Mesendoderm (in vitro differentiated cells): Measurements from ENCODE around the gene AGAP6. TPM values are rescaled to one million over a fixed set of nuclear protein-coding genes. Genes with fewer than 3 reads are reported as not detected.
"Not testable (repeated sequence)": the region's sequence is repeated elsewhere in the genome, so short reads cannot be mapped to it uniquely, and the experiment has no call there.

Source experiments
- DNase-seq: peaks from one replicate; pipeline ENCODE4 v3.0.0; 2013
- H2AK5ac ChIP-seq: 2 replicates; pipeline ENCODE4 v1.6.1; 2013; ENCODE audit warnings: low read length, inconsistent platforms
- H2BK120ac ChIP-seq: 2 replicates; pipeline ENCODE4 v1.6.1; 2013; ENCODE audit warnings: low read depth, mild to moderate bottlenecking, low read length, moderate library complexity, mixed read lengths
- H2BK15ac ChIP-seq: replicated peaks from 2 replicates; pipeline ENCODE4 v1.6.1; 2013; ENCODE audit warnings: low read depth, mild to moderate bottlenecking, moderate library complexity
- H2BK5ac ChIP-seq: 2 replicates; pipeline ENCODE4 v1.6.1; 2013; ENCODE audit warnings: low read length, inconsistent platforms
- H3K18ac ChIP-seq: 2 replicates; pipeline ENCODE4 v1.6.1; 2013; ENCODE audit warnings: mild to moderate bottlenecking, low read length, mixed read lengths
- H3K23ac ChIP-seq: one replicate; pipeline ENCODE4 v1.6.1; 2013; ENCODE audit warnings: low read length
- H3K27ac ChIP-seq: 2 replicates; pipeline ENCODE4 v1.5.1; 2013; ENCODE audit warnings: low read depth, mild to moderate bottlenecking, inconsistent platforms, low read length, moderate library complexity
- H3K27me3 ChIP-seq: 2 replicates; pipeline ENCODE4 v1.6.1; 2013; ENCODE audit warnings: low read length, control low read depth, mild to moderate bottlenecking, inconsistent platforms; ENCODE audit not compliant: insufficient read depth, poor library complexity
- H3K36me3 ChIP-seq: 2 replicates; pipeline ENCODE4 v1.6.1; 2013; ENCODE audit warnings: low read length, inconsistent platforms; ENCODE audit not compliant: control insufficient read depth, insufficient read depth
- H3K4ac ChIP-seq: one replicate; pipeline ENCODE4 v1.6.1; 2013; ENCODE audit warnings: low read depth, mild to moderate bottlenecking, low read length, moderate library complexity
- H3K4me1 ChIP-seq: 2 replicates; pipeline ENCODE4 v1.6.1; 2013; ENCODE audit warnings: low read depth, low read length, inconsistent platforms; ENCODE audit not compliant: control insufficient read depth
- H3K4me2 ChIP-seq: 2 replicates; pipeline ENCODE4 v1.6.1; 2013; ENCODE audit warnings: low read length
- H3K4me3 ChIP-seq: 2 replicates; pipeline ENCODE4 v1.5.1; 2013; ENCODE audit warnings: mild to moderate bottlenecking, low read length
- H3K56ac ChIP-seq: one replicate; pipeline ENCODE4 v1.6.1; 2013; ENCODE audit warnings: low read length
- H3K79me1 ChIP-seq: 2 replicates; pipeline ENCODE4 v1.6.1; 2013; ENCODE audit warnings: low read length, inconsistent platforms
- H3K79me2 ChIP-seq: 2 replicates; pipeline ENCODE4 v1.6.1; 2013; ENCODE audit warnings: mild to moderate bottlenecking, low read length; ENCODE audit not compliant: control insufficient read depth, insufficient read depth
- H3K9ac ChIP-seq: 2 replicates; pipeline ENCODE4 v1.6.1; 2013; ENCODE audit warnings: low read length, inconsistent platforms
- H4K5ac ChIP-seq: one replicate; pipeline ENCODE4 v1.6.1; 2013; ENCODE audit warnings: low read length
- H4K8ac ChIP-seq: one replicate; pipeline ENCODE4 v1.6.1; 2013; ENCODE audit warnings: low read depth, mild to moderate bottlenecking, control low read depth, low read length, moderate library complexity
- WGBS: extraction: QIAGEN DNeasy Blood & Tissue Kit; methylation state at CpG from one replicate; pipeline ENCODE4 v1.1.7; 2013; ENCODE audit warnings: low lambda C conversion rate, missing lambda C conversion rate; ENCODE audit not compliant: insufficient coverage; ENCODE audit errors: extremely low coverage; 5-methylcytosine and 5-hydroxymethylcytosine counted together
- small RNA-seq: library from polyadenylated mRNA; stranded (forward); fragments of <200 nt; extraction: miRNeasy Mini kit (QIAGEN cat#:217004); gene quantifications from one replicate; pipeline ENCODE3, GENCODE V24; 2013; ENCODE audit not compliant: insufficient read depth

The AGAP6 gene

GRCh38 chr10:50059946-50060345 lies 71.7 kb downstream of the AGAP6 start:
- not testable (repeated sequence) for DNase-seq, H4K8ac ChIP-seq, H3K4me3 ChIP-seq, H3K4ac ChIP-seq, H3K4me1 ChIP-seq, H3K56ac ChIP-seq, H2AK5ac ChIP-seq, H3K36me3 ChIP-seq, H3K79me2 ChIP-seq, H3K18ac ChIP-seq, H2BK120ac ChIP-seq, H2BK15ac ChIP-seq, H3K27me3 ChIP-seq, H3K9ac ChIP-seq, H3K4me2 ChIP-seq, H4K5ac ChIP-seq, H3K23ac ChIP-seq, H3K79me1 ChIP-seq, H2BK5ac ChIP-seq, H3K27ac ChIP-seq
- no CpG with 5 or more reads among the region's 10 CpGs for WGBS

Small RNA genes within 50 kb of the gene (small RNA-seq; reads per million reads assigned to genes)
- gene RNA5SP317 (not detected), gene SNORA74C-2 (not detected)
